ENCODE measurements around the gene PDGFB. TPM values are rescaled to one million over a fixed set of nuclear protein-coding genes. Genes with fewer than 3 reads are reported as not detected.

PDGFB gene
- total and polyA plus RNA-seq, 2 donors (not counting 1 experiment from before 2014, with no cell fraction given) = 0.04 TPM; not detected in 1

GRCh38 chr22:39252461-39253434, 8.0 kb upstream of the PDGFB start:
- WGBS (ENCODE audit: insufficient coverage) = 27% methylated on average over 6 of the region's 21 CpGs
- DNase-seq (no peak), ATAC-seq (ENCODE audit: low read depth) (no peak)
- Histone ChIP-seq H3K27ac (ENCODE audit: low read length in 2 of 2) (no peak overlapping the region), H3K27me3 (replicated peaks in 1 of 4; ENCODE audit: control extremely low read depth in 1 of 4, control insufficient read depth in 3 of 4, insufficient read depth in 4 of 4, low read length in 3 of 4) (peaks cover 0 to 73% (median 34%) of the 10 kb centered on the region in 4 experiments), H3K4me2 (replicated peaks; ENCODE audit: low read depth, low read length, poor library complexity, severe bottlenecking) (no peak overlapping the region), H3K36me3 (replicated peaks in 1 of 2; ENCODE audit: control extremely low read depth in 1 of 2, control insufficient read depth in 1 of 2, extremely low read depth in 1 of 2, insufficient read depth in 2 of 2, low read length in 1 of 2) (no peaks in the 10 kb centered on the region), H2AFZ (ENCODE audit: insufficient read depth, low read depth, low read length, poor library complexity, severe bottlenecking) (no peak overlapping the region), H3K9me3 (ENCODE audit: control extremely low read depth in 1 of 3, control insufficient read depth in 2 of 3, insufficient read depth in 1 of 3, low read length in 2 of 3) (peaks cover 0 to 13% (median 0%) of the 10 kb centered on the region in 3 donors), H3K4me3 (ENCODE audit: control extremely low read depth in 1 of 5, extremely low read depth in 1 of 5, insufficient read depth in 1 of 5, low read depth in 2 of 5, low read length in 4 of 5) (no peak overlapping the region), H4K20me1 (ENCODE audit: control insufficient read depth, insufficient read depth, low read length, poor library complexity, severe bottlenecking) (no peaks in the 10 kb centered on the region), H3K9ac (ENCODE audit: low read length) (no peak overlapping the region), H3K79me2 (ENCODE audit: control insufficient read depth, insufficient read depth, low read length) (no peaks in the 10 kb centered on the region), H3K4me1 (ENCODE audit: control insufficient read depth in 2 of 2, insufficient read depth in 2 of 2, low read length in 2 of 2) (peaks cover 10 to 14% of the 10 kb centered on the region in 2 donors)
- ChIA-PET POLR2A (interaction anchor here (0.6 kb wide), 1 partner anchor 46 kb away, joined by 4 read pairs; no protein-coding TSS in a partner anchor), CTCF (no interaction called here)
- no peak for TF ChIP-seq EZH2 (IDR thresholded peaks at IDR 0.05; ENCODE audit: borderline replicate concordance, insufficient read depth, low read depth, low read length, poor library complexity, severe bottlenecking)
- TF ChIP-seq CTCF (IDR thresholded peaks at IDR 0.05) = no peak
- peaks cover 11% of the 10 kb centered on the region for H3K4me1 Mint-ChIP-seq
- intact Hi-C loops (cut with micrococcal nuclease) = loop anchor here (5.0 kb wide), 1 partner anchor 80 kb away; no protein-coding TSS in a partner anchor
- no peak overlapping the region for H3K4me3 Mint-ChIP-seq
- H3K27ac Mint-ChIP-seq = peak overlapping the region; percentile 20
- H3K27me3 Mint-ChIP-seq = peaks cover 61% of the 10 kb centered on the region
- no peaks in the 10 kb centered on the region for H3K9me3 Mint-ChIP-seq (ENCODE audit: insufficient read depth)

Data from B cell (primary cell).